ENCODE measurements around the gene MEIOB. TPM values are rescaled to one million over a fixed set of nuclear protein-coding genes. Genes with fewer than 3 reads are reported as not detected.
A peak's percentile ranks its signal among the peaks of the same experiment; 100 is the strongest.

Gene MEIOB
- polyA plus RNA-seq, 1 donor (not counting 4 experiments of a cell fraction or from before 2014, with no cell fraction given) = not detected

DNA sequence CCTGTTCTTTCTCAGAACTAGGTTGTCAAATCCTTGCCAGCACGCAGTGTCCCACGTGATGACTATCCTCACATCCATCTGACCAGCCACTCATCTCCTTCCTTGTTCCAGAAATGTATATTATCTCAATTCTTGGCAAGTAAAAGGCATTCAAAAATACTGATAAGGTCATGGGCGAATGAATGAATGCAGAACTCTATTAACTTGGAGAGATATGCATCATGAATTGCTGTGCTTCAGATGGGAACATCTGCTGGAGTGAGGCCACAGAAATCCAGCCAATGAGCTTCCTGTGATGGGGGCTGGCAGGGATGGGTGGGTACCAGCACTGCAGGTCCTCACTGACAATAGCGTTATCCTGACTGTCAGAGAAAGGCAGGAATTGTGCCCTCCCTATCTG is 26.0 kb downstream of the MEIOB start:
- no peak for DNase-seq (ENCODE audit: low read depth, low spot score)
- H3K4me3 ChIP-seq (ENCODE audit: control insufficient read depth in 2 of 3, extremely low read depth in 1 of 3, insufficient read depth in 2 of 3, low read depth in 1 of 3, low read length in 3 of 3) = no peak overlapping the region
- H3K36me3 ChIP-seq (ENCODE audit: control insufficient read depth in 2 of 2, extremely low read depth in 1 of 2, insufficient read depth in 2 of 2, low read length in 2 of 2) = no peaks in the 10 kb centered on the region
- no peaks in the 10 kb centered on the region for H3K79me2 ChIP-seq (ENCODE audit: control insufficient read depth, insufficient read depth, low read length)
- H3K4me1 ChIP-seq (ENCODE audit: control insufficient read depth, extremely low read depth, insufficient read depth, low read length) = no peaks in the 10 kb centered on the region
- dilution Hi-C loops (cut with MboI; ENCODE audit: extremely low pct_ligation_motif_present, low sequenced_read_pairs) = no loop called here
- H3K4me2 ChIP-seq (ENCODE audit: control insufficient read depth, extremely low read depth, insufficient read depth, low read depth, low read length) = no peak overlapping the region
- H2AFZ ChIP-seq (ENCODE audit: control insufficient read depth, low read length) = no peak overlapping the region
- no peaks in the 10 kb centered on the region for H3K9me1 ChIP-seq (ENCODE audit: control insufficient read depth, extremely low read depth, insufficient read depth, low read length)
- H3K9ac ChIP-seq (ENCODE audit: control insufficient read depth, extremely low read depth, insufficient read depth, low read length) = no peak overlapping the region
- no peak for FAIRE-seq
- H4K20me1 ChIP-seq (ENCODE audit: control insufficient read depth, extremely low read depth, insufficient read depth, low read length) = no peaks in the 10 kb centered on the region
- peaks cover 3% of the 10 kb centered on the region for H3K27me3 ChIP-seq (ENCODE audit: control insufficient read depth, extremely low read depth, insufficient read depth, low read length)
- TF ChIP-seq EZH2 (IDR thresholded peaks at IDR 0.05; ENCODE audit: low read length) (no peak), CTCF (optimal IDR thresholded peaks at IDR 0.05 in 1 of 3, IDR thresholded peaks at IDR 0.05 in 1 of 3, conservative IDR thresholded peaks at IDR 0.05 in 1 of 3; ENCODE audit: extremely low read depth in 1 of 3, insufficient read depth in 2 of 3, low read length in 3 of 3) (no peak)
- H3K27ac ChIP-seq (ENCODE audit: control insufficient read depth, insufficient read depth, low read length) = no peak overlapping the region
- H3K9me3 ChIP-seq (ENCODE audit: control insufficient read depth, low read depth, low read length) = no peaks in the 10 kb centered on the region

- Histone ChIP-seq H2AFZ (ENCODE audit: control insufficient read depth, low read length) (peak overlapping the region; percentile 78), H4K20me1 (ENCODE audit: control insufficient read depth, extremely low read depth, insufficient read depth, low read length) (no peaks in the 10 kb centered on the region), H3K9ac (ENCODE audit: control insufficient read depth, extremely low read depth, insufficient read depth, low read length) (peak overlapping the region; percentile 34), H3K9me3 (ENCODE audit: control insufficient read depth, low read depth, low read length) (no peaks in the 10 kb centered on the region), H3K4me3 (ENCODE audit: control insufficient read depth in 2 of 3, extremely low read depth in 1 of 3, insufficient read depth in 2 of 3, low read depth in 1 of 3, low read length in 3 of 3) (no peak overlapping the region), H3K27me3 (ENCODE audit: control insufficient read depth, extremely low read depth, insufficient read depth, low read length) (no peaks in the 10 kb centered on the region), H3K27ac (ENCODE audit: control insufficient read depth, insufficient read depth, low read length) (peak overlapping the region; percentile 2), H3K4me1 (ENCODE audit: control insufficient read depth, extremely low read depth, insufficient read depth, low read length) (peaks cover 17% of the 10 kb centered on the region), H3K36me3 (ENCODE audit: control insufficient read depth in 2 of 2, extremely low read depth in 1 of 2, insufficient read depth in 2 of 2, low read length in 2 of 2) (no peaks in the 10 kb centered on the region), H3K4me2 (ENCODE audit: control insufficient read depth, extremely low read depth, insufficient read depth, low read depth, low read length) (peak overlapping the region; percentile 52), H3K79me2 (ENCODE audit: control insufficient read depth, insufficient read depth, low read length) (no peaks in the 10 kb centered on the region), H3K9me1 (ENCODE audit: control insufficient read depth, extremely low read depth, insufficient read depth, low read length) (no peaks in the 10 kb centered on the region)
- dilution Hi-C loops (cut with MboI; ENCODE audit: extremely low pct_ligation_motif_present, low sequenced_read_pairs) = no loop called here
- no peak for TF ChIP-seq CTCF (optimal IDR thresholded peaks at IDR 0.05 in 1 of 3, IDR thresholded peaks at IDR 0.05 in 1 of 3, conservative IDR thresholded peaks at IDR 0.05 in 1 of 3; ENCODE audit: extremely low read depth in 1 of 3, insufficient read depth in 2 of 3, low read length in 3 of 3)
- TF ChIP-seq EZH2 (IDR thresholded peaks at IDR 0.05; ENCODE audit: low read length) = no peak
- FAIRE-seq = peak; percentile 83
- no peak for DNase-seq (ENCODE audit: low read depth, low spot score)
Observed at GRCh38 chr16:1839554-1839953, 32.4 kb downstream of the MEIOB start.

All from keratinocyte (primary cell).